ENCODE results near the gene WAPL. TPM values are rescaled to one million over a fixed set of nuclear protein-coding genes. Genes with fewer than 3 reads are reported as not detected.

WAPL gene
- total RNA-seq, 4 donors from 2014 or later: 17.4 to 75.1 (median 34.9) TPM

- H3K36me3 ChIP-seq: peaks cover 0 to 1% of the 10 kb centered on the region in 2 donors
- no peak overlapping the region for H3K27ac ChIP-seq
- TF ChIP-seq CTCF (IDR thresholded peaks at IDR 0.05) (no peak), POLR2A (IDR thresholded peaks at IDR 0.05) (no peak)
- no peaks in the 10 kb centered on the region for H3K9me3 ChIP-seq
- H3K4me3 ChIP-seq: no peak overlapping the region
- DNase-seq: no peak
- no peaks in the 10 kb centered on the region for H3K4me1 ChIP-seq
- H3K27me3 ChIP-seq: no peaks in the 10 kb centered on the region
- intact Hi-C loops (cut with DNase I; ENCODE audit: low total_unique reads): no loop called here
Observed at GRCh38 chr10:86483664-86484063, 37.9 kb downstream of the WAPL start.

- no peaks in the 10 kb centered on the region for H3K4me1 ChIP-seq
- intact Hi-C loops (cut with DNase I; ENCODE audit: low total_unique reads): no loop called here
- TF ChIP-seq POLR2A (IDR thresholded peaks at IDR 0.05) (no peak), CTCF (IDR thresholded peaks at IDR 0.05) (no peak)
- H3K9me3 ChIP-seq: no peaks in the 10 kb centered on the region
- H3K27ac ChIP-seq: no peak overlapping the region
- no peak for DNase-seq
- no peaks in the 10 kb centered on the region for H3K27me3 ChIP-seq
- no peak overlapping the region for H3K4me3 ChIP-seq
- peaks cover 0 to 1% of the 10 kb centered on the region in 2 donors for H3K36me3 ChIP-seq
Observed at GRCh38 chr10:86481761-86482160, 39.8 kb downstream of the WAPL start.

- DNase-seq: no peak
- Histone ChIP-seq H3K4me1 (no peaks in the 10 kb centered on the region), H3K27ac (no peak overlapping the region), H3K27me3 (no peaks in the 10 kb centered on the region), H3K36me3 (peaks cover 0 to 1% of the 10 kb centered on the region in 2 donors), H3K9me3 (no peaks in the 10 kb centered on the region), H3K4me3 (no peak overlapping the region)
- intact Hi-C loops (cut with DNase I; ENCODE audit: low total_unique reads): no loop called here
- TF ChIP-seq CTCF (IDR thresholded peaks at IDR 0.05) (no peak), POLR2A (IDR thresholded peaks at IDR 0.05) (no peak)
Observed at GRCh38 chr10:86480571-86480970, 41.0 kb downstream of the WAPL start.

GRCh38 chr10:86472061-86472460 is 49.5 kb downstream of the WAPL start:
- Histone ChIP-seq H3K27me3 (no peaks in the 10 kb centered on the region), H3K27ac (no peak overlapping the region), H3K4me3 (no peak overlapping the region), H3K36me3 (no peaks in the 10 kb centered on the region), H3K9me3 (no peaks in the 10 kb centered on the region), H3K4me1 (no peaks in the 10 kb centered on the region)
- intact Hi-C loops (cut with DNase I; ENCODE audit: low total_unique reads): no loop called here
- no peak for DNase-seq
- TF ChIP-seq POLR2A (IDR thresholded peaks at IDR 0.05) (no peak), CTCF (IDR thresholded peaks at IDR 0.05) (no peak)

- TF ChIP-seq POLR2A (IDR thresholded peaks at IDR 0.05): no peak
- TF ChIP-seq CTCF (IDR thresholded peaks at IDR 0.05): no peak
- Histone ChIP-seq H3K4me1 (no peaks in the 10 kb centered on the region), H3K36me3 (no peaks in the 10 kb centered on the region)
Observed at GRCh38 chr10:86461963-86462804, 59.4 kb downstream of the WAPL start.

More at GRCh38 chr10:86461963-86462804, 59.4 kb downstream of the WAPL start:
- DNase-seq: no peak
- Histone ChIP-seq H3K9me3 (no peaks in the 10 kb centered on the region), H3K27me3 (no peaks in the 10 kb centered on the region), H3K27ac (no peak overlapping the region), H3K4me3 (no peak overlapping the region)
- intact Hi-C loops (cut with DNase I; ENCODE audit: low total_unique reads): no loop called here
